ELR (cell line): ENCODE data around the gene TMED10.

Experiments
- DNase-seq: peaks from one replicate; pipeline ENCODE4 v3.0.0-alpha.2; 2015; ENCODE audit warnings: low read depth

TMED10 gene

DNA sequence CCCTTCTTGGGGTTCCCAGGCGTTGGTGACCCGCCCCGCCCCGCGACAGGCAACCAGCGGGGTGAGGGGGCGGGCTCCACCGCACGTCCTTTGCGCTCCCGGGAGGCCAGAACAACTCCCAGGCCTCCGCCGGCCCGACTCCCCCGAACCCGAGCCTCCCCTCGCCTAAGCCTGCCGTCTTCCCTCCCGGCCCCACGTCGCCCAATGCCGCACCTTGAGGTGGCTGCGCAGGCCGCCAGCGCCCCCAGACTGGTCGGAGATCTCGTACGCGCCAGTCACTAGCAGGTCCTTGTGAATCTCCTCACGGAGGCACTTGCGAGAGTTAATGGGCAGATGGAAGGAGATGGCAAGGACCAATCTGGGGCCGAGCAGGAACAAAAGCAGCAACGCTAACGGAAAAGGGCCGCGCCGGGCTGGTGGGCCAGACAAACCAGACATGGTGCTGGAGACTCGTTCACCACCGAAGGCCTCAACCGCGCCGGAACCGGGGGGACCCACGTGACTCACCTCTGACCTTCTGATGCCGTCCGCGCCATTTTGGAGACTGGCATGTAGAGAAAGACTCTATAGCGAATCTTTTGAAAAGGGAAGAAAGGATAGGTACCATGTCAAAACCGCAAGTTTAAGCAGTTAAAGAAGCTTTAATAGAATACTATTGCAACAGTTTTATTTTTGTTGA is at the start of gene TMED10:
TSS of gene TMED10 (minus strand) at position 471 of the 679 bp plus-strand sequence. CDS start at position 438, 33 bp downstream.
- peak; percentile 92 for DNase-seq

- peak; percentile 20 for DNase-seq
These were observed 48.1 kb upstream of the TMED10 start for GRCh38 chr14:75224561-75224960.

GRCh38 chr14:75223664-75224154 is 47.3 kb upstream of the TMED10 start:
- DNase-seq = peak; percentile 33

DNA sequence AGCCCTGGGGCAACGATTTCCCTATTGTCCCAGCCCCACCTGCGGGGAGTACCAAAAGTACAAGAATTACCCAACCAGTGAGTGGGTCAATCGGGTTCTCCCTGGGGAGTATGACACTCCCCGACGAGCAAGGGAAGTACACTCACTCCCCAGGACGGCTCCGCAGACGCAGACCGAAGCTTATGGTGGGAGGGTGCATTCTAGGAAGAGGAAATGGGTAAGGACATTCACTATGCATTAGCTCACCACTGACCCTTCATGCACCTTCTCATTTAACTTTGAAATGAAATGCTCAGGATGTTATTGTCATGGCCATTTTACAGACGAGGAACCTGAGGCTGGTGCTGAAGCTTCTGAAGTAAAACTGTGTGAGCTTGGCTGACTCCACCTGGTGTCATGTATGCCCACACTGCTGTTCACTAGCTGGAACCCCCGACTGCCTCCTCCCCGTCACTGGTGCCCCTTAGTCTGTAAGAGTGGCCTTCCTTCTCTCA is 45.8 kb upstream of the TMED10 start:
- peak; percentile 97 for DNase-seq

DNA sequence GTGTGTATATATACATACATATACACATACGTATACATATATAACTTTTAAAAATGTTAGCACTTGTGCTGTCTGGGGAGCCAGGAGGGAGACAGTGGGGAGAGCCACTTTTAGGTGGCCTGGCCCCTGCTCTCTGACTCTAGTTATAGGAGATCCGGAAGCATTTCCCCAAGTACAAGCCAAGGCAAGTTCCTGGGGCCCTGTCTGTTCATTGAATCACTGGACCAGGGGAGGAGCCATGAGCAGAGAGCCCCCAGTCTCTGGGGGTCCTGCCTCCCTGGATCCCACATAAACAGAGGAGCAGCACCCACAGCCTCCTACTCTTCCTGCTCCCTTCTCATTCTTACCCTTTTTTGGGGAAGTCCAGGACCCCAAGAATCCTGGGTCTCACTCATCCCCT is 45.4 kb upstream of the TMED10 start:
- DNase-seq = peak; percentile 48

DNA sequence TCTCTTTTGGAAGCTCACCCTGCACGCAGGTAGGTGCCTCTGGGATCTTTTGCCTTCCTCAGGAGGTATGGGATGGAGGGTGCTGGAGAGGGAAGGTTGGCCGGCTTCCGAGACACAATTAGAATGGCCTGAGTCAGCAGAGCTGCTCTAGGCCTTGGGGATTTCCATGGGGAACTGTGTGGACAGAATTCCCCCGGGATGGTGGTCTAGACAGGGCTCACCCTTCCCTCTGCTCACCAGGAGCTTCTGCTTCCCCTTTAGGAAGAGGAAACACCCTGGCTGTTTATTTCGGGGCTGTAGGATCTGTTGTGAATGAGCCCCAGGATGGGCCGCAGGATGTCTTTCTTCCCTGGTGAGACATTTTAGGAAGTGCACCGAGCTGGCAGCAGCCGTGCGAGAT is 43.7 kb upstream of the TMED10 start:
- no peak for DNase-seq

- peak; percentile 33 for DNase-seq
These were observed 41.2 kb upstream of the TMED10 start for GRCh38 chr14:75217508-75218206.

DNA sequence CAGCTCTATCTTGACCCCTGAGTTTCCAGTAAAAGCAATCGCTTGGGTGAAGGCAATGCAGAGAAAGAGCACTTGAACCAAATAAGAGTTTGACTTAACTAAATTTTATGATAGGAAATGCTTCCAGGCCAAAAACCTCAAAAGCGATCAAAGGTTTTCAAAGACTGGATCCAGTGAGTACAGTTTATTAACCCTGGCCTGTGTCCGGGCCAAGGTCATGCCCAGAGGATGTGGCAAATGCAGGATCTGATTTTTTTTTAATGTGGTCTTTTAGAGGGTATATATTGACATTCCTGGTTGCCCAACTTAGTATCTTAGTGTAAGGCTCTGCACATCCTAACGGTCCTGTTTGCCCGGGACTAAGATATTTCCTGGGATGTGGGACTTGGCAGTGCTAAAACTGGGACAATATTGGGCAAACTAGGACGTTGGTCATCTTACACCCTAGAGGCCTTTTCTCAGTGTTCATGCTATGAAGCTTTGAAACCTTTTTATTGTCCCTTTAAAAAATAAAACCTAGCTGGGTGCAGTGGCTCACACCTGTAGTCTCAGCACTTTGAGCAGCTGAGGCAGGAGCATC is 40.1 kb upstream of the TMED10 start:
- DNase-seq = no peak

DNA sequence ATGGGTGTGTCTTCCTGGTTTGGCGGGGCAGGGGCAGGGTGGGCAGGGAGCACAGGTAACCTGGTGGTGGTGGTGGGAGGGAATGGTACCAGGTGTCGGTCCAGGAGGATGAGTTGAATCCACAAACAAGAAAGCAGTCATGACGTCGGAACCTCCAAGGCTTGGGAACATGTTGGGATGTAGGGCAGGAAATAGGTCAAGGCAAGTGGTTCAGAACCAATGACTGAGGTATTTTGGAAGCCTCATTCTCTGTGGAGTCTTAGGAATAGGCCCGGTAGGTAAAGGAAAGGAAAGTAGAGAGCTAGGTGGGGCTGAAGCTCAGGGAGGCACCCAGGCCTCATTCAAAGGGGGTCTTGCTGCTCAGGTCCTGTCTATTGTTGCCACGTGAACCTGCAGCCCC is 39.1 kb upstream of the TMED10 start:
- DNase-seq = no peak

- no peak for DNase-seq
These were observed 38.1 kb upstream of the TMED10 start for GRCh38 chr14:75214558-75214957.

GRCh38 chr14:75213172-75213571 is 36.8 kb upstream of the TMED10 start:
- peak; percentile 59 for DNase-seq

DNA sequence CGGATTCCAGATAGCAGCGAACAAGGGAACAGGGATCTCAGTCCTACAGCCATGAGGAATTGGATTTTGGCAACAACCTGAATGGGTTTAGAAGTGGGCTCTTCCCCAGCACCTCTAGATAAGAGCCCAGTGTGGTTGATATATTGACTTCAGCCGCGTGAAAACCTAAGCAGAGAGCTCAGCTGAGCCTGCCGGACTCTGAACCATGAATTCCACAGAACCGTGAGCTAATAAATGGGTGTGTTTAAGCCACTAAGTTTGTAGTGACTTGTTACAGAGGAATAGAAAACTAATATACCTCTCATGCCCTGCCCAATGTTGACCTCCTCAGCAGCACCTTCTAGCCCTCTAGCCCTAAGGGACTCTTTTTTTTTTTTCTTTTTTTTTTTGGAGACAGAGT is 32.4 kb upstream of the TMED10 start:
- DNase-seq = no peak

DNA sequence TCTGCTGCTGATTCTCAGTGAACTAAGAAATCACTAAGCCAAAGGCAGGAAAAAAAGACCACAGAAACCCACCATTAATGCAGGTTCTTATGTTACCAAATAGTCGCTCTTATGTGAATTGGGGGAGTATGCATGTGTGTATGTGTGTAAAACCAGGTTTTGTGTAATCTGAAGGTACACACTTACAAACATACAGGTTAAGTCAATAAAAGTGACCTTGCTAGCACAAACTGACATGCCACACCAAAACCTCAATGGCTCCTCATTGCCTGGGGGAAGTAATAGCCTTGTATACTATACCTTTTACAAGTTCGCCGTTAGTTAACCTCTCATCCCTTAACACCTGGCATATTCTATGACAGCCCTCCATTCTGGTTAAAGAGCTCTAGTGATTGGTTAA is 29.8 kb upstream of the TMED10 start:
- DNase-seq = no peak

GRCh38 chr14:75205591-75205990 is 29.2 kb upstream of the TMED10 start:
- DNase-seq = peak; percentile 86

- DNase-seq = no peak
These were observed 27.7 kb upstream of the TMED10 start for GRCh38 chr14:75204116-75204515.

DNA sequence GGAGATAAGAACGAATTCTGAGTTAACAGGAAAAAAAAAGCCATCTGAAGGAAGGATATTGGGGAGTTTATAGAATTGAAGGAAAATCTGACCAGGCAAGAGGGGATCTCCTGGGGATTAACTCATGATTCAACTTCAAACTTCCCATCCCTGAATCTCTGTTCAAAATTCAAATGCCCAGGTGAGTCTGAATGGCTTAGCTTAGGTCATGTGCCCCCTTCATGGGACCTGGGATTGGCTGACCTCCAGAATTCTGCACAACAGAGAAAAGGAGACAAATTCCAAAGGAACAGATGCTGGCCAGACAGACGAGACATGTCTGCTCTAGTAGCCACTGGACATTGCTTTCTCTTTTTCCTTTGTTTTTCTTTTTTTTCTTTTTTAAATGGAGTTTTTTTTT is 26.2 kb upstream of the TMED10 start:
- no peak for DNase-seq

GRCh38 chr14:75201087-75201486 is 24.7 kb upstream of the TMED10 start:
- DNase-seq = no peak

GRCh38 chr14:75200451-75200850 is 24.0 kb upstream of the TMED10 start:
- no peak for DNase-seq

DNA sequence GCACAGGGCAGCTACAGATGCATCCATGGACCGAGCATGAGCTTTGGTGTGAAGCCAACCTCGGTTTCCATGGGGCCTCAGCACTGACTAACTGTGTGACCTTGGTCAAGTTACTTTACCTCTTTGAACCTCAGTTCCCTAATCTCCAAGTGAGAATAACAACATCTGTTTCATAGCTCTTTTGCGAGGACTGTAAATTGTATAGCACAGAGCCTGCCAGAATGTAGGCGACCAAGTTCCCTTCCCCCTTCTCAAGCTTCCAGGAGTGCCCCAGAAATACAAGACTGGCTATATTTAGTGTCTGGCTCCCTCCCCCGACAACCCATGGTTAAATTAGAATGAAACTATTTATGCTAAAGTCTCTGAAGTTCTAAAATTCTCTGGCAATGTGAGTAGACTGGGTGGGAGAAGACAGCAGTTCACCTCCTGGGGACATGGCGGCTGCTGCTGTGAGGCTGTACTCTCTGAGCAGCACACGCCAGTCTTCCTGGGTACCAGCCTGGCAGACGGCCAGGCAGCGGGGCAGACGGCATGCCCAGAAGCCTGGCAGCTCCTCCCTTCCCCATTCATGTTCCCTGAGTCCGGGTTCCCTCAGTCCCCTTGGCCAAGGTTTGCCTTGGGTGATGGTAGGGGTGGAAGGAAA is 22.0 kb upstream of the TMED10 start:
- DNase-seq = no peak

DNA sequence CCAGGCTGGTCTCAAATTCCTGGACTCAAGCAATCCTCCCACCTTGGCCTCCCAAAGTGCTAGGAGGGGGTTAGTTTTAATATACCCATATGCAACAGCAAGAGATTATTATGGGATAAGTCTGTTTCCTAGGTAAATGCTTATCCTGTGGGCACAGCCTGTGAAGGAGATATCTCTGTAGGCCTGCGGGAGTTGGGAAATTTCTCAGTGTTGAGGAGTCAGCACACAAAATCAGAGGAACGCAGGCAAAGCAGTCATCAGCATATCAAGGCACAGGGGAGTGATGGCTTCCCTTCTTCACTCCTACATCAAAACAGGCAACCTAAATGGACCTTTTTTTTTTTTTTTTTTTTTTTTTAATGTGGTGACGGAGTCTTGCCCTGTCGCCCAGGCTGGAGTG is 20.9 kb upstream of the TMED10 start:
- no peak for DNase-seq

- DNase-seq = no peak
These were observed 20.1 kb upstream of the TMED10 start for GRCh38 chr14:75196468-75196867.

DNA sequence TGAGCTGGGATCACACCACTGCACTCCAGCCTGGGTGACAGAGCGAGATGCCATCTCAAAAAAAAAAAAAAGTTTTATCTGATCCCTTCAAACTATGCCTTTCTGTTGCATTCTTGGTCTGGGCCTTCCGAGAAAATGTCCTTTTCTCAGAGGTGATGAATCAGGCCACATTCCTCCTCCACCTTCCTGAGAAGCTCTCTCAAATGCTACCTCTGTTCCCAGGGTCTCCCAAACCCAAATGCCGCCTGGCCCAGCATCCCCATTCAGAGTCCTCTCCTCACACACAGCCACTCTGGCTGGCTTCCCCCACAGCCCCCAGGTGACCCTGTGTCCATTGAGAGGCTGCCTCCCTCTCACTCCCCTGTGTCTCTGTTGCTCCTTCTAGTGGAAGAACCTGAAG is 19.7 kb upstream of the TMED10 start:
- DNase-seq = no peak

- no peak for DNase-seq
These were observed 14.7 kb upstream of the TMED10 start for GRCh38 chr14:75191100-75191499.
